Activated CD8-positive, alpha-beta T cell treated with anti-CD3 and anti-CD28 coated beads for 36 hours (primary cell): ENCODE data around the gene PLCXD1. TPM values are rescaled to one million over a fixed set of nuclear protein-coding genes. Genes with fewer than 3 reads are reported as not detected.
"Not testable (repeated sequence)": the region's sequence is repeated elsewhere in the genome, so short reads cannot be mapped to it uniquely, and the experiment has no call there.

Source experiments
- ATAC-seq: fragments of 200-7000 bp; cut with Tn5 transposase; one replicate; pipeline ENCODE4 v1.10.0; 2021; ENCODE audit warnings: mild to moderate bottlenecking, moderate library complexity
- CTCF ChIA-PET: fragments of 350-600 bp; sonication (Branson Sonifier 250); formaldehyde crosslinking; loops from one replicate; lab custom pipeline; 2021; ENCODE audit warnings: antibody characterized with exemption; lab: Charles Lee
- POLR2A ChIA-PET: fragments of 350-600 bp; sonication (Branson Sonifier 250); formaldehyde crosslinking; loops from one replicate; lab custom pipeline; 2021; ENCODE audit warnings: antibody characterized with exemption; lab: Charles Lee
- DNase-seq: peaks from one replicate; pipeline ENCODE4 v3.0.0-alpha.2; 2020
- H3K27ac Mint-ChIP-seq: one replicate; pipeline ENCODE4 v1.8.0; 2021; ENCODE audit warnings: mild to moderate bottlenecking, mixed read lengths
- H3K27me3 Mint-ChIP-seq: one replicate; pipeline ENCODE4 v1.8.0; 2021; ENCODE audit warnings: mixed read lengths
- H3K36me3 Mint-ChIP-seq: one replicate; pipeline ENCODE4 v1.8.0; 2021; ENCODE audit warnings: low read depth, mixed read lengths
- H3K4me1 Mint-ChIP-seq: one replicate; pipeline ENCODE4 v1.8.0; 2021; ENCODE audit warnings: low read depth, mixed read lengths
- H3K4me3 Mint-ChIP-seq: one replicate; pipeline ENCODE4 v1.8.0; 2021; ENCODE audit warnings: mild to moderate bottlenecking, moderate library complexity, mixed read lengths
- H3K9me3 Mint-ChIP-seq: one replicate; pipeline ENCODE4 v1.8.0; 2021; ENCODE audit warnings: mixed read lengths
- CTCF ChIP-seq: fragments of 200-600 bp; IDR thresholded peaks from one replicate; pipeline ENCODE4 v1.8.0; 2022; ENCODE audit warnings: antibody characterized with exemption, mild to moderate bottlenecking
- intact Hi-C: fragments of 100-400 bp; cut with micrococcal nuclease; formaldehyde crosslinking; loops from one replicate; pipeline ENCODE4 v1.10.0; 2022
- total RNA-seq, 2 experiments: library from RNA; stranded (reverse); gene quantifications; one replicate each; pipeline ENCODE4 v1.2.3, GENCODE V29; 2021

The PLCXD1 gene, protein sequence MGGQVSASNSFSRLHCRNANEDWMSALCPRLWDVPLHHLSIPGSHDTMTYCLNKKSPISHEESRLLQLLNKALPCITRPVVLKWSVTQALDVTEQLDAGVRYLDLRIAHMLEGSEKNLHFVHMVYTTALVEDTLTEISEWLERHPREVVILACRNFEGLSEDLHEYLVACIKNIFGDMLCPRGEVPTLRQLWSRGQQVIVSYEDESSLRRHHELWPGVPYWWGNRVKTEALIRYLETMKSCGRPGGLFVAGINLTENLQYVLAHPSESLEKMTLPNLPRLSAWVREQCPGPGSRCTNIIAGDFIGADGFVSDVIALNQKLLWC
- 10 to 100 TPM; 63.9 to 65.7 TPM for total RNA-seq

DNA sequence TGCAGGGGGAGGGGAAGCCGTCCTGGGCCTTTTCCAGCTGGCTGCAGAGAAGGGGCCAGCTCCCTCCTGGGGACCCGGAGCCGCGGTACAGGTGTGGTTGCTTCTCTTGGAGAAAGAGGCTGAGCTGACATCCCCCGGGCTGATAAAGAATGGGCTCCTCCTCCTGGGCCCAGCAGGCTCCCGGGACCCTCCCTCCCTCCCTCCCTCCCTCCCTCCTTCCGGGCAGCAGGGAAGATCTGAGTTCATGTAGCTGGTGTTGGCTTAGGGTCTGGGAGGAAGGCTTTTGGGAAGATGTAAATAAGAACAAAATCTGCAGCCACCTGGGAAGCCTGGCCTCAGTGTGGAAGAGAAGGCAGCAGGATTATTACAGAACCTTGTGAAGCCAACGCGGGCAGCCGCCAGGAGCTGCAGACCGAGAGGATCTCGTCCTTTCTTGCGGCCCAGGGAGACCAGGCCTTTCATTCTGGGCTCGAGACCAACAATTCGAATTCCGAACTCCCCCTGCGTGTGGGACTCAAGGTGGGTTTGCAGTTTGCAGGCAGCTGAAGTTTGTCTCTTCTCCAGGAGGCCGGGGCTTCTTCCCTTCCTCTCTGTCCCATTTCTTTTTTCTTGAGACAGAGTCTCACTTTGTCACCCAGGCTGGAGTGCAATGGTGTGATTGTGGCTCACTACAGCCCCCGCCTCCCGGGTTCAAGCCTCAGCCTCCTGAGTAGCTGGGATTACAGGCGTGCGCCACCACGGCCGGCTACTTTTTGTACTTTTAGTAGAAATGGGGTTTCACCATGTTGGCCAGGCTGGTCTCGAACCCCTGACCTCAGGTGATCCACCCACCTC is at the start of gene PLCXD1:
Gene PLCXD1, plus strand, starts transcription at position 216 of the 834 bp plus-strand sequence. CDS start 2,807 bp downstream, outside the sequence.
- H3K4me3 Mint-ChIP-seq, result peak within 1 kb of the TSS; percentile 70
- peak within 1 kb of the TSS; percentile 80 for H3K27ac Mint-ChIP-seq
- CTCF ChIA-PET, result no interaction called here
- intact Hi-C loops, result no loop called here
- H3K4me1 Mint-ChIP-seq, result peaks cover 26% of the 10 kb centered on the region
- H3K9me3 Mint-ChIP-seq, result no peaks in the 10 kb centered on the region
- peak; percentile 56 for DNase-seq
- TF ChIP-seq CTCF, result no peak
- H3K36me3 Mint-ChIP-seq, result peaks cover 24% of the 10 kb centered on the region
- POLR2A ChIA-PET, result no interaction called here
- H3K27me3 Mint-ChIP-seq, result no peaks in the 10 kb centered on the region
- no peak for ATAC-seq

- H3K36me3 Mint-ChIP-seq, H3K4me3 Mint-ChIP-seq, DNase-seq, H3K27ac Mint-ChIP-seq, H3K4me1 Mint-ChIP-seq, POLR2A ChIA-PET, H3K27me3 Mint-ChIP-seq, CTCF ChIA-PET, H3K9me3 Mint-ChIP-seq, intact Hi-C loops: not testable (repeated sequence)
- ATAC-seq, result peak; percentile 94
These were observed 49.4 kb upstream of the PLCXD1 start for GRCh38 chrX:231637-232277.

DNA sequence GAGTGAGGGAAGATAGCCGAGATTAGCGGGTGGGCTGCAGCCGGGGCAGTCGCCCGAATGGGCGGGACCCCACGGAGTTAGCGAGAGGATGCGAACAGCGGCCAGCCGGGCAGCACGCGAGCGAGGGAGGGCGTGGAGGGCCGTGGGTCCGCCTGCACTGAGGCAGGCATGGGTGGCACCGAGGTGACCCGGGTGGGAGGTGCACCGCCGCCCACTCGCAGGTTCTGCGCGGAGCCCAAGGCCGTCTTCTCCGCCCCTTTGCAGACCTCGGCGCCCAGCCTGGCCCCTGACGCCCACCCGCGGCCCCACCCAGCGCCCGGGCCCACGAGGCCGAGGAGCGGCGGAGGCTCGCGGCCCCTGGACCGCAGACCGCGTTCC is 48.9 kb upstream of the PLCXD1 start:
- ATAC-seq, result peak; percentile 13
- H3K36me3 Mint-ChIP-seq, H3K27ac Mint-ChIP-seq, POLR2A ChIA-PET, DNase-seq, H3K27me3 Mint-ChIP-seq, H3K9me3 Mint-ChIP-seq, H3K4me1 Mint-ChIP-seq, CTCF ChIA-PET, intact Hi-C loops, H3K4me3 Mint-ChIP-seq: not testable (repeated sequence)

DNA sequence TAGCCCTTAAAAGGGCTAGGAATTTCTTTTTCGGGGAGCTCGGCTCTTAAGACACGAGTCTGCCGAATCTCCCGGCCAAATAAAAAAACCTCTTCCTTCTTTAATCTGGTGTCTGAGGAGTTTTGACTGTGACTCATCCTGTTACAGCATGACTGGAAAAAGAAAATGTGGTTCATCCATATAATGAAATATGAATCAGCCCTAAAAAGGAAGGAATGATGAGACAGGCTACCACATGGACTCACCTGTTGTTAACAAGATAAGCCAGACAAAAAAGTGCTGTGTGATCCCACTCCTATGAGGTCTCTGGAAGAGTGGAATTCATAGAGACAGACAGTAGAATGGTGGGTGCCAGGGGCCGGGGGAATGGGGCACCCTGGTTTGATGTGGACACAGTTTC is 45.0 kb upstream of the PLCXD1 start:
- DNase-seq, POLR2A ChIA-PET, H3K4me3 Mint-ChIP-seq, H3K27ac Mint-ChIP-seq, H3K27me3 Mint-ChIP-seq, ATAC-seq, H3K9me3 Mint-ChIP-seq, H3K36me3 Mint-ChIP-seq, CTCF ChIA-PET, H3K4me1 Mint-ChIP-seq, intact Hi-C loops: not testable (repeated sequence)

DNA sequence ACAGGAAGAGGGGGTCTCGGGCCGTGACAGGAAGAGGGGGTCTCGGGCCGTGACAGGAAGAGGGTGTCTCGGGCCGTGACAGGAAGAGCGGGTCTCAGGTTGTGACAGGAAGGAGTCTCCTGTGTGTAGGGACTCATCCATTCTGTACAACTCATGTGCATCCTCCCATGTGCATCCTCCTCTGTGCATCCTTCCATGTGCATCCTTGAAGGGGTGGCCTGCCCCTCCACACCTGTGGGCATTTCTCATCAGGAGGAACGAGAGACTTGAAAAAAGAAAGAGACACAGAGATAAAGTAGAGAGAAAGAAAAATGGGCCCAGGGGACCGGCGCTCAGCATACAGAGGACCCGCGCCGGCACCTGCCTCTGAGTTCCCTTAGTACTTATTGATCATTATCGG is 30.2 kb upstream of the PLCXD1 start:
- Mint-ChIP-seq H3K27me3 (no peaks in the 10 kb centered on the region), H3K4me1 (peaks cover 20% of the 10 kb centered on the region), H3K4me3 (peak overlapping the region; percentile 30), H3K36me3 (peaks cover 8% of the 10 kb centered on the region), H3K9me3 (peaks cover 8% of the 10 kb centered on the region), H3K27ac (peak overlapping the region; percentile 99)
- intact Hi-C loops, result no loop called here
- ATAC-seq, result peak; percentile 53
- no peak for TF ChIP-seq CTCF
- ChIA-PET CTCF (no interaction called here), POLR2A (no interaction called here)
- DNase-seq, result peak; percentile 12

GRCh38 chrX:251396-252243 is 29.6 kb upstream of the PLCXD1 start:
- intact Hi-C loops, ATAC-seq, POLR2A ChIA-PET: not testable (repeated sequence)

More at GRCh38 chrX:251396-252243, 29.6 kb upstream of the PLCXD1 start:
- H3K36me3 Mint-ChIP-seq, H3K27me3 Mint-ChIP-seq, H3K9me3 Mint-ChIP-seq, DNase-seq, CTCF ChIA-PET: not testable (repeated sequence)
- Mint-ChIP-seq H3K4me3 (peak overlapping the region; percentile 30), H3K4me1 (peaks cover 20% of the 10 kb centered on the region), H3K27ac (peak overlapping the region; percentile 99)
